Esophagus squamous epithelium (tissue), 5 donors: ENCODE data around the gene FAIM2. TPM values are rescaled to one million over a fixed set of nuclear protein-coding genes. Genes with fewer than 3 reads are reported as not detected.
"Not testable (repeated sequence)": the region's sequence is repeated elsewhere in the genome, so short reads cannot be mapped to it uniquely, and the experiment has no call there.

Source experiments
- DNase-seq: peaks from one replicate; lab custom pipeline; 2025; lab: John Stamatoyannopoulos, UW
- H3K27ac ChIP-seq, 4 donors: fragments of 200-600 bp; sonication (generic); one replicate each; pipeline ENCODE4 v1.5.1; 2016 to 2019; ENCODE audit warnings: mild to moderate bottlenecking in 1 of 4
- H3K27me3 ChIP-seq, 4 donors: fragments of 200-600 bp; sonication (generic); 1 replicate in 3 of 4; 2 replicates in 1 of 4; pipeline versions ENCODE4 v1.5.1 to v1.6.0; 2017 to 2021; ENCODE audit warnings: antibody characterized with exemption in 1 of 4
- H3K36me3 ChIP-seq, 3 donors: fragments of 200-600 bp; sonication (generic); one replicate each; pipeline ENCODE4 v1.5.1; 2016 to 2019
- H3K4me1 ChIP-seq, 3 donors: fragments of 200-600 bp; sonication (generic); one replicate each; pipeline ENCODE4 v1.5.1; 2017 to 2019
- H3K4me3 ChIP-seq, 4 donors: fragments of 200-600 bp; sonication (generic); 1 replicate in 3 of 4; 2 replicates in 1 of 4; pipeline ENCODE4 v1.5.1; 2016 to 2019; ENCODE audit warnings: mild to moderate bottlenecking in 2 of 4, moderate library complexity in 1 of 4
- H3K9me3 ChIP-seq, 3 donors: fragments of 200-600 bp; sonication (generic); one replicate each; pipeline ENCODE4 v1.5.1; 2016 to 2019
- CTCF ChIP-seq, 6 experiments: fragments of 450-650 bp in 4 of 6; fragments of 200-600 bp in 2 of 6; sonication (generic) in 2 of 6; IDR thresholded peaks; one replicate each; pipeline ENCODE4 v1.5.1; 2016 to 2019; ENCODE audit warnings: antibody characterized with exemption in 6 of 6, mild to moderate bottlenecking in 4 of 6, moderate library complexity in 4 of 6
- POLR2A ChIP-seq, 4 donors: fragments of 450-650 bp; IDR thresholded peaks; one replicate each; pipeline ENCODE4 v1.6.1; 2017; ENCODE audit warnings: antibody characterized with exemption in 4 of 4, mild to moderate bottlenecking in 4 of 4, moderate library complexity in 3 of 4
- WGBS, 2 donors: methylation state at CpG; one replicate each; pipeline ENCODE4 v1.1.5; 2018; 5-methylcytosine and 5-hydroxymethylcytosine counted together
- intact Hi-C: fragments of 100-400 bp; cut with DNase I; formaldehyde crosslinking; loops from one replicate; pipeline ENCODE4 v1.15.0; 2022
- total RNA-seq, 4 donors: library from RNA; depleted of rRNA; stranded (reverse); fragments of >200 nt; gene quantifications; one replicate each; pipeline ENCODE4 v1.1.0, GENCODE V29; 2016
- donor health status: DM: yes; HTN: yes; CAD: no.

FAIM2 gene
- total RNA-seq, 4 donors from 2014 or later: 0.13 to 2.9 (median 0.23) TPM

DNA sequence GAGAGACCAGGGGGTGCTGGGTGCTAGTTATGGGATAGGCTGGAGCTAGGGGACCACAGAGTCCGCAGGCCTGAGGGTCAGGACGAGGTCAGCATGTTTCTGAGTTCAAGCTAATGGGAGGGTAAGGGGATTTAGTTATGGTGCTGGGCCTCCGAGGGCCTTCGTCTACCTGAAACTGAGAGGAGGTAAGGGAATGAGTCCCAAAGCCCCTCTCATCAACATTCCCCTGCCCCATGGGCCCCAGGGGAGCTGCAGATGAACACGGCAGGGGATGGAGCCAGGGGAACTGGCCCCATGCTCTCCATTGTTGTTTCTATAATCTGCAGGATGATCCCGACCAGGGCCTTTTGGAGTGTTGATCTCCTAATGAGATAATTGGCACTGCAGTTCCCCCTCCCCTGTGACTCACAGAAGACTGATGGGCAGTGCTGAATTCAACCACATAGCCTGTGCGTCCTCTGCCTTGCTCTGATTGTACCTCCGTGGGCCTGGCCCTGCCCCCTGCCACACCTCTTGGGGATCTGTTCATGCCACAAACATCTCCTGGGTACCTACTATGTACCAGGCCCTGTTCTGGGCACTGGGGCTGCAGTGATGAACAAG lies 21.4 kb downstream of the FAIM2 start:
- TF ChIP-seq POLR2A (IDR thresholded peaks at IDR 0.05) (no peak), CTCF (IDR thresholded peaks at IDR 0.05) (no peak)
- Histone ChIP-seq H3K27ac (no peak overlapping the region), H3K4me3 (no peak overlapping the region), H3K4me1 (peaks cover 0 to 17% (median 0%) of the 10 kb centered on the region in 3 donors), H3K27me3 (peaks cover 0 to 36% (median 0%) of the 10 kb centered on the region in 4 donors), H3K9me3 (no peaks in the 10 kb centered on the region), H3K36me3 (no peaks in the 10 kb centered on the region)
- no peak for DNase-seq
- 72 to 79% methylated on average over 7 of the region's 8 CpGs for WGBS, 2 donors
- intact Hi-C loops: no loop called here

GRCh38 chr12:49881415-49882247 lies 22.1 kb downstream of the FAIM2 start:
- no peak for DNase-seq
- intact Hi-C loops: no loop called here
- H3K27ac ChIP-seq: no peak overlapping the region
- no peak for TF ChIP-seq POLR2A (IDR thresholded peaks at IDR 0.05)
- TF ChIP-seq CTCF (IDR thresholded peaks at IDR 0.05): no peak
- H3K4me1 ChIP-seq: peaks cover 0 to 14% (median 0%) of the 10 kb centered on the region in 3 donors
- 85 to 90% methylated on average over 6 to 10 of the region's 16 CpGs for WGBS, 2 donors
- H3K9me3 ChIP-seq: no peaks in the 10 kb centered on the region
- no peaks in the 10 kb centered on the region for H3K36me3 ChIP-seq
- H3K4me3 ChIP-seq: no peak overlapping the region
- H3K27me3 ChIP-seq: peaks cover 0 to 30% (median 0%) of the 10 kb centered on the region in 4 donors

DNA sequence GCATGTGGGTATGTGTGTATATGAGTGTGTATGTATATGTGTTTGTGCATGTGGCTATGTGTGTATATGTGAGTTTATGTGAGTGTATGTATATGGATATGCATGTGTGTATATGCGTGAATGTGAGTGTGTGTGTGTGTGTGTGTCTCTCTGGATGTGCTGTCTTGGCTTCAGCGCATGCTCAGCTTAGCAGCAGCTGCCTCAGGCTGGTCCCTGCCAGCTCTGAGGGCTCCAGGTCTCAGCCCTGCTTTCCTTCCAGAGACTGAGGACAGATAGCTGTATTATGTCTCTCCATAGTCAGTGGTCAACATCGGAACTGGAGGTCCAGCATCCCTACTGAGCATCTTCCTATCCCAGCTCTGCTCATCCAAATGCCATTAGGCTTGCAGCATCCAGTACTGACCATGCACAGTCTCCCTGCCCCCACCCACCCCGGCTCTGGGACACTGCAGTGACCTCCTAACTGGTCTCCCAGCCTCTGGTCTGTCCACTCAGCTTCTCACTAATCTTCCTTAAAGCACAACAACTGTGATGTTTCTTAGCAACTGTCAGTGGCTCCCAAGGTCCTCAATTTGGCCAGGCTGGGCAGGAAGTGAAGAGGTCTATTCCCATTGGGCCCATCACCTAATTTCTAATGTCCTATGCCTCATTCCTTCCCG lies 22.8 kb downstream of the FAIM2 start:
- 76 to 80% methylated on average over 4 to 5 of the region's 5 CpGs for WGBS, 2 donors

GRCh38 chr12:49879065-49879464 lies 24.6 kb downstream of the FAIM2 start:
- H3K4me1 ChIP-seq, H3K27ac ChIP-seq, intact Hi-C loops, DNase-seq, H3K36me3 ChIP-seq, H3K4me3 ChIP-seq, H3K9me3 ChIP-seq: not testable (repeated sequence)
- H3K27me3 ChIP-seq: peaks cover 0 to 15% (median 0%) of the 10 kb centered on the region in 4 donors
- WGBS, 2 donors: 69 to 78% methylated on average over 2 of the region's 2 CpGs

More for the DNA sequence above, 22.8 kb downstream of the FAIM2 start:
- DNase-seq: no peak
- Histone ChIP-seq H3K9me3 (no peaks in the 10 kb centered on the region), H3K27me3 (peaks cover 0 to 27% (median 0%) of the 10 kb centered on the region in 4 donors), H3K4me3 (no peak overlapping the region), H3K4me1 (peaks cover 0 to 14% (median 0%) of the 10 kb centered on the region in 3 donors), H3K27ac (no peak overlapping the region), H3K36me3 (no peaks in the 10 kb centered on the region)
- intact Hi-C loops: no loop called here
- no peak for TF ChIP-seq CTCF (IDR thresholded peaks at IDR 0.05)
- TF ChIP-seq POLR2A (IDR thresholded peaks at IDR 0.05): no peak

DNA sequence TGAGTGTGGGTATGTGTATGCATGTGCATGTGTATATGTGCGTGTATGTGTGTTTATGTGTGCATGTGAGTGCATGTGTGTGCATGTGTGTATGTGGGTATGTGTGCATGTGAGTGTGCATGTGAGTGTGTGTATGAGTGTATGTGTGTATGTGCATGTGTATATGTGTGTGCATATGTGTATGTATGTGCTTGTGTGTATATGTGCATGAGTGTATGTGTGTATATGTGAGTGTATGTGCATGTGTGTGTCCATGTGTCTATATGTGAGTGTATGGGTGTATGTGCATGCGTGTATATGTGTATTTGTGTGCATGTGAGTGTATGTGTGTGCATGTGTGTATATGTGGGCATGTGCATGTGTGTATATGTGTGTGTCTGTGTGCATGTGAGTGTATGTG lies 25.7 kb downstream of the FAIM2 start:
- TF ChIP-seq POLR2A (IDR thresholded peaks at IDR 0.05) (no peak), CTCF (IDR thresholded peaks at IDR 0.05) (no peak)
- no peak overlapping the region for H3K27ac ChIP-seq
- H3K4me1 ChIP-seq: peaks cover 0 to 11% (median 7%) of the 10 kb centered on the region in 3 donors
- WGBS, 2 donors: 52 to 53% methylated on average over 2 of the region's 2 CpGs
- intact Hi-C loops: no loop called here
- H3K27me3 ChIP-seq: peaks cover 0 to 6% (median 0%) of the 10 kb centered on the region in 4 donors
- no peaks in the 10 kb centered on the region for H3K9me3 ChIP-seq
- H3K4me3 ChIP-seq: no peak overlapping the region
- no peaks in the 10 kb centered on the region for H3K36me3 ChIP-seq
- DNase-seq: no peak
